Tibial artery (tissue), 4 donors: Measurements from ENCODE around the gene ACSS1.

Source experiments
- DNase-seq, 2 donors: peaks; one replicate each; pipeline ENCODE4 v3.0.0-alpha.2; 2019
- H3K27ac ChIP-seq, 2 donors: fragments of 200-600 bp; sonication (generic) in 1 of 2; 1 replicate in 1 of 2; 2 replicates in 1 of 2; pipeline ENCODE4 v1.5.1; 2018 to 2019; ENCODE audit warnings: mild to moderate bottlenecking in 1 of 2
- H3K27me3 ChIP-seq, 2 donors: fragments of 200-600 bp; sonication (generic) in 1 of 2; one replicate each; pipeline versions ENCODE4 v1.5.1 to v1.6.0; 2016 to 2019
- H3K36me3 ChIP-seq, 3 donors: fragments of 200-600 bp; sonication (generic) in 2 of 3; one replicate each; pipeline ENCODE4 v1.5.1; 2016 to 2019; ENCODE audit warnings: mild to moderate bottlenecking in 2 of 3
- H3K4me1 ChIP-seq, 4 donors: fragments of 200-600 bp; sonication (generic) in 2 of 4; 1 replicate in 3 of 4; 2 replicates in 1 of 4; pipeline ENCODE4 v1.5.1; 2016 to 2019
- H3K4me3 ChIP-seq, 2 donors: fragments of 200-600 bp; sonication (generic) in 1 of 2; 1 replicate in 1 of 2; 2 replicates in 1 of 2; pipeline ENCODE4 v1.5.1; 2018 to 2019; ENCODE audit warnings: mild to moderate bottlenecking in 2 of 2
- H3K9me3 ChIP-seq, 3 donors: fragments of 200-600 bp; sonication (generic) in 1 of 3; one replicate each; pipeline ENCODE4 v1.5.1; 2016 to 2019
- intact Hi-C: fragments of 100-400 bp; cut with DNase I; formaldehyde crosslinking; loops from one replicate; pipeline ENCODE4 v1.15.0; 2023; ENCODE audit warnings: low total_unique reads
- TF ChIP-seq, protein P1 (sequence below), 2 experiments: fragments of 200-600 bp in 1 of 2; fragments of 450-650 bp in 1 of 2; IDR thresholded peaks; one replicate each; pipeline ENCODE4 v1.5.1; 2017 to 2019; ENCODE audit warnings: antibody characterized with exemption in 2 of 2, mild to moderate bottlenecking in 1 of 2, moderate library complexity in 1 of 2

The ACSS1 gene

GRCh38 chr20:25085756-25086495 is 28.0 kb upstream of the ACSS1 start:
- no peak for DNase-seq
- H3K27me3 ChIP-seq = peaks cover 3 to 98% of the 10 kb centered on the region in 2 donors
- intact Hi-C loops = no loop called here
- TF ChIP-seq, protein P1, sequence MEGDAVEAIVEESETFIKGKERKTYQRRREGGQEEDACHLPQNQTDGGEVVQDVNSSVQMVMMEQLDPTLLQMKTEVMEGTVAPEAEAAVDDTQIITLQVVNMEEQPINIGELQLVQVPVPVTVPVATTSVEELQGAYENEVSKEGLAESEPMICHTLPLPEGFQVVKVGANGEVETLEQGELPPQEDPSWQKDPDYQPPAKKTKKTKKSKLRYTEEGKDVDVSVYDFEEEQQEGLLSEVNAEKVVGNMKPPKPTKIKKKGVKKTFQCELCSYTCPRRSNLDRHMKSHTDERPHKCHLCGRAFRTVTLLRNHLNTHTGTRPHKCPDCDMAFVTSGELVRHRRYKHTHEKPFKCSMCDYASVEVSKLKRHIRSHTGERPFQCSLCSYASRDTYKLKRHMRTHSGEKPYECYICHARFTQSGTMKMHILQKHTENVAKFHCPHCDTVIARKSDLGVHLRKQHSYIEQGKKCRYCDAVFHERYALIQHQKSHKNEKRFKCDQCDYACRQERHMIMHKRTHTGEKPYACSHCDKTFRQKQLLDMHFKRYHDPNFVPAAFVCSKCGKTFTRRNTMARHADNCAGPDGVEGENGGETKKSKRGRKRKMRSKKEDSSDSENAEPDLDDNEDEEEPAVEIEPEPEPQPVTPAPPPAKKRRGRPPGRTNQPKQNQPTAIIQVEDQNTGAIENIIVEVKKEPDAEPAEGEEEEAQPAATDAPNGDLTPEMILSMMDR (IDR thresholded peaks at IDR 0.05) = no peak
- H3K9me3 ChIP-seq = no peaks in the 10 kb centered on the region
- peaks cover 0 to 34% (median 24%) of the 10 kb centered on the region in 4 donors for H3K4me1 ChIP-seq
- no peak overlapping the region for H3K4me3 ChIP-seq
- no peak overlapping the region for H3K27ac ChIP-seq
- no peaks in the 10 kb centered on the region for H3K36me3 ChIP-seq

- DNase-seq = no peak
- Histone ChIP-seq H3K27me3 (peaks cover 3 to 98% of the 10 kb centered on the region in 2 donors), H3K4me3 (no peak overlapping the region), H3K27ac (no peak overlapping the region), H3K36me3 (no peaks in the 10 kb centered on the region), H3K9me3 (no peaks in the 10 kb centered on the region), H3K4me1 (peaks cover 0 to 34% (median 24%) of the 10 kb centered on the region in 4 donors)
- intact Hi-C loops = no loop called here
- TF ChIP-seq, protein P1 (IDR thresholded peaks at IDR 0.05) = no peak
Observed at GRCh38 chr20:25084626-25085187, 26.8 kb upstream of the ACSS1 start.

DNA sequence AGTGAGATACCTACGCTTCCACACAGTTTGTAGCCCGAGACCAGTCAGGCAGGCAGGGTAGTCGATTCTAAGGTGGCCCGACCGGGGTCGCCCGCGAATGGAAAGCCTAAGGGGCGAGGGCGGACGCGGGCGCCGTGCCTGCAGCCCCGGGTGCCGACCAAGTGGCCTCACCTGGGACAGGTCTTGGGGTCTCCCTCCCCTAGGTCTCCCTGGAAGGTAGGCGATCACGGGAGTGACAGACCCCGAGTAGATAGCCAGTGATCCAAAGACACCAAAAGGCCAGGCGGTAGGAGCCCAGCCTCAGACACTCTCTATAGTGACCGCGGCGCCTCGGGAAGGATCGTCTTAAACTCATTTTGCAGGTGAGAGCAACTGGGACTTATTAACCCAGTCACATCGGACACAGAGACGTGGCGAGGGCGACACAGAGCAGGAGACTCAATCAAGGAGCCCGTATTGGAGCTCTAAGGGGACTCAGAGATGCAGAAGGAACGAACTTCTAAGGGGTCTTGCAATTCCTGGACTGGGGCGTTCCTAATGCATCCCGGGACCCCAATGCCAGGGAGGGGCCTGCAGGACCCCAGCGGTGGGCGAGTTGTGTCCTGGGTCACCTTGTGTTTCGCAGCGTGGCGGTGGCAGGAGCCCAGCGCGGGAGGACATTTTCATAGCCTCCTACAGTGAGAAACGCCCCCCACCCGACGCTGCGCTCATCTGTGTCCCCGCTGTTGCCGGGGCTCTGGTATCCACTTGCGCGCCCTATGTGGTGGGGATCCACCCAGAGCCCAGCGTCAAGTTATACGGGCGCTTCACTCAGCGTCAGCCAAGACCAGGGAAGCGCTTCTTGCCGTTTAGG is 26.1 kb upstream of the ACSS1 start:
- H3K9me3 ChIP-seq = no peaks in the 10 kb centered on the region
- peaks cover 0 to 34% (median 24%) of the 10 kb centered on the region in 4 donors for H3K4me1 ChIP-seq
- no peak overlapping the region for H3K4me3 ChIP-seq
- peak in 1 of 2 donors; percentile 54 for DNase-seq
- no peak overlapping the region for H3K27ac ChIP-seq
- intact Hi-C loops = no loop called here
- peaks cover 3 to 100% of the 10 kb centered on the region in 2 donors for H3K27me3 ChIP-seq
- TF ChIP-seq, protein P1 (IDR thresholded peaks at IDR 0.05) = no peak
- H3K36me3 ChIP-seq = no peaks in the 10 kb centered on the region

- Histone ChIP-seq H3K4me1 (peaks cover 0 to 34% (median 24%) of the 10 kb centered on the region in 4 donors), H3K9me3 (no peaks in the 10 kb centered on the region), H3K27ac (no peak overlapping the region), H3K27me3 (peaks cover 3 to 99% of the 10 kb centered on the region in 2 donors), H3K36me3 (no peaks in the 10 kb centered on the region), H3K4me3 (no peak overlapping the region)
- TF ChIP-seq, protein P1 (IDR thresholded peaks at IDR 0.05) = no peak
- intact Hi-C loops = no loop called here
- DNase-seq = no peak
Observed at GRCh38 chr20:25083141-25083772, 25.3 kb upstream of the ACSS1 start.

GRCh38 chr20:25082498-25082873 is 24.5 kb upstream of the ACSS1 start:
- DNase-seq = no peak
- Histone ChIP-seq H3K27ac (no peak overlapping the region), H3K4me3 (no peak overlapping the region), H3K4me1 (peaks cover 0 to 39% (median 27%) of the 10 kb centered on the region in 4 donors), H3K36me3 (no peaks in the 10 kb centered on the region), H3K27me3 (peaks cover 3 to 95% of the 10 kb centered on the region in 2 donors), H3K9me3 (no peaks in the 10 kb centered on the region)
- TF ChIP-seq, protein P1 (IDR thresholded peaks at IDR 0.05) = no peak
- intact Hi-C loops = no loop called here
